GM10847 (cell line): ENCODE results near the gene INSM1.

Experiments used
- POLR2A ChIP-seq: IDR thresholded peaks from 2 replicates; pipeline ENCODE4 v1.6.1; 2011; ENCODE audit not compliant: insufficient read length; ENCODE audit errors: extremely low read depth

INSM1 gene

GRCh38 chr20:20369250-20370093 lies 1.6 kb downstream of the INSM1 start:
- no peak for TF ChIP-seq POLR2A

- no peak for TF ChIP-seq POLR2A
Observed at GRCh38 chr20:20370094-20370575, 2.2 kb downstream of the INSM1 start.

GRCh38 chr20:20371083-20371482 lies 3.2 kb downstream of the INSM1 start:
- no peak for TF ChIP-seq POLR2A

- no peak for TF ChIP-seq POLR2A
Observed at GRCh38 chr20:20371681-20372080, 3.8 kb downstream of the INSM1 start.

- TF ChIP-seq POLR2A, result no peak
Observed at GRCh38 chr20:20373091-20373571, 5.2 kb downstream of the INSM1 start.

GRCh38 chr20:20375862-20376261 lies 8.0 kb downstream of the INSM1 start:
- no peak for TF ChIP-seq POLR2A

GRCh38 chr20:20386192-20386591 lies 18.3 kb downstream of the INSM1 start:
- no peak for TF ChIP-seq POLR2A

- TF ChIP-seq POLR2A, result no peak
Observed at GRCh38 chr20:20390393-20390792, 22.5 kb downstream of the INSM1 start.

GRCh38 chr20:20391115-20391514 lies 23.2 kb downstream of the INSM1 start:
- no peak for TF ChIP-seq POLR2A

GRCh38 chr20:20391766-20392165 lies 23.9 kb downstream of the INSM1 start:
- no peak for TF ChIP-seq POLR2A

GRCh38 chr20:20393207-20394120 lies 25.6 kb downstream of the INSM1 start:
- no peak for TF ChIP-seq POLR2A

- no peak for TF ChIP-seq POLR2A
Observed at GRCh38 chr20:20395087-20395486, 27.2 kb downstream of the INSM1 start.

- TF ChIP-seq POLR2A, result no peak
Observed at GRCh38 chr20:20395903-20396568, 28.1 kb downstream of the INSM1 start.

- TF ChIP-seq POLR2A, result no peak
Observed at GRCh38 chr20:20396794-20397193, 28.9 kb downstream of the INSM1 start.

- TF ChIP-seq POLR2A, result no peak
Observed at GRCh38 chr20:20398123-20398522, 30.2 kb downstream of the INSM1 start.
